HepG2 (cell line): ENCODE results near the gene FGF19. TPM values are rescaled to one million over a fixed set of nuclear protein-coding genes. Genes with fewer than 3 reads are reported as not detected.

ENCODE experiments used
- FLYWCH1 ChIP-seq: sonication (generic); formaldehyde crosslinking; IDR thresholded peaks from 2 replicates; pipeline ENCODE4 v1.8.1; 2023; ENCODE audit warnings: mild to moderate bottlenecking, missing genetic modification reagents
- FOXA1 ChIP-seq, 2 experiments: fragments of 450-650 bp in 1 of 2; sonication (generic) in 1 of 2; formaldehyde crosslinking in 1 of 2; IDR thresholded peaks; 2 replicates each; pipeline versions ENCODE4 v1.4.0 to v1.6.1; 2016 to 2020; ENCODE audit warnings: missing genetic modification reagents in 1 of 2
- GATAD1 ChIP-seq: IDR thresholded peaks from 2 replicates; pipeline ENCODE4 v1.6.1; 2016; ENCODE audit warnings: missing genetic modification reagents, missing compliant biosample characterization
- HNRNPLL ChIP-seq: fragments of 200-400 bp; formaldehyde crosslinking; IDR thresholded peaks from 2 replicates; pipeline ENCODE4 v1.6.1; 2017; ENCODE audit warnings: mild to moderate bottlenecking, low read depth, low read length; ENCODE audit not compliant: poor library complexity, severe bottlenecking
- NFIC ChIP-seq: IDR thresholded peaks from 2 replicates; pipeline ENCODE4 v1.6.1; 2012; ENCODE audit warnings: mild to moderate bottlenecking, low read length, inconsistent platforms
- NRL ChIP-seq: sonication (generic); formaldehyde crosslinking; IDR thresholded peaks from 2 replicates; pipeline ENCODE4 v1.5.0; 2020; ENCODE audit warnings: missing genetic modification reagents, mild to moderate bottlenecking, moderate library complexity, borderline replicate concordance
- PRMT3 ChIP-seq: sonication (generic); formaldehyde crosslinking; IDR thresholded peaks from 2 replicates; pipeline ENCODE4 v1.8.1; 2022; ENCODE audit warnings: low read depth, mild to moderate bottlenecking, moderate library complexity, missing genetic modification reagents, borderline replicate concordance
- SP5 ChIP-seq: IDR thresholded peaks from 2 replicates; pipeline ENCODE4 v1.6.1; 2016; ENCODE audit warnings: low read depth, borderline replicate concordance
- ZNF136 ChIP-seq: sonication (generic); formaldehyde crosslinking; IDR thresholded peaks from 2 replicates; pipeline ENCODE4 v1.8.1; 2022; ENCODE audit warnings: low read depth, mild to moderate bottlenecking, moderate library complexity, missing genetic modification reagents
- ZNF282 ChIP-seq: fragments of 450-650 bp; IDR thresholded peaks from 2 replicates; pipeline ENCODE4 v1.6.1; 2018; ENCODE audit not compliant: partially characterized antibody
- ZNF383 ChIP-seq: sonication (generic); formaldehyde crosslinking; IDR thresholded peaks from 2 replicates; pipeline ENCODE4 v1.4.0; 2020; ENCODE audit warnings: missing genetic modification reagents, mild to moderate bottlenecking, borderline replicate concordance
- ZNF446 ChIP-seq: sonication (generic); formaldehyde crosslinking; IDR thresholded peaks from 2 replicates; pipeline ENCODE4 v1.5.0; 2020; ENCODE audit warnings: mild to moderate bottlenecking, missing genetic modification reagents
- ZNF713 ChIP-seq: sonication (generic); formaldehyde crosslinking; IDR thresholded peaks from 2 replicates; pipeline ENCODE4 v1.4.0; 2020; ENCODE audit warnings: mild to moderate bottlenecking, missing genetic modification reagents
- ZNF891 ChIP-seq: sonication (generic); formaldehyde crosslinking; IDR thresholded peaks from 2 replicates; pipeline ENCODE4 v1.5.0; 2020; ENCODE audit warnings: mild to moderate bottlenecking, missing genetic modification reagents
- polyA plus RNA-seq, 8 experiments: library from polyadenylated mRNA; depleted of rRNA in 3 of 8; stranded (reverse) in 7 of 8; unstranded in 1 of 8; fragments of >200 nt; fragmentation: Illumina TruSeq in 4 of 8; extraction: Trizol in 4 of 8; gene quantifications; 2 replicates each; pipeline versions ENCODE4 v1.2.1 to v1.2.3, GENCODE V29; 2011 to 2016; ENCODE audit warnings: low read depth in 4 of 8, missing spikeins in 1 of 8, mixed read lengths in 1 of 8; ENCODE audit not compliant: insufficient read depth in 1 of 8
- total RNA-seq, 5 experiments: library from RNA; depleted of rRNA; stranded (reverse); fragments of >200 nt; fragmentation: Illumina TruSeq; extraction: Trizol; gene quantifications; 2 replicates each; pipeline ENCODE4 v1.2.3, GENCODE V29; 2016; ENCODE audit warnings: low read depth in 1 of 5
- TF ChIP-seq, protein P1 (sequence below): sonication (generic); formaldehyde crosslinking; IDR thresholded peaks from 2 replicates; pipeline ENCODE4 v1.4.0; 2020; ENCODE audit warnings: mild to moderate bottlenecking, missing genetic modification reagents
- TF ChIP-seq, protein P2 (sequence below): sonication (generic); formaldehyde crosslinking; IDR thresholded peaks from 2 replicates; pipeline ENCODE4 v1.8.1; 2023; ENCODE audit warnings: mild to moderate bottlenecking, moderate library complexity, missing genetic modification reagents
- TF ChIP-seq, protein P3 (sequence below): sonication (generic); formaldehyde crosslinking; IDR thresholded peaks from 2 replicates; pipeline ENCODE4 v1.8.0; 2023; ENCODE audit warnings: mild to moderate bottlenecking, missing genetic modification reagents
- TF ChIP-seq, protein P4 (sequence below): sonication (generic); formaldehyde crosslinking; IDR thresholded peaks from 2 replicates; pipeline ENCODE4 v1.4.0; 2020; ENCODE audit warnings: missing genetic modification reagents
- TF ChIP-seq, protein P5 (sequence below): sonication (generic); formaldehyde crosslinking; IDR thresholded peaks from 2 replicates; pipeline ENCODE4 v1.4.0; 2020; ENCODE audit warnings: missing genetic modification reagents
- TF ChIP-seq, protein P6 (sequence below): IDR thresholded peaks from 2 replicates; pipeline ENCODE4 v1.6.1; 2016; ENCODE audit warnings: missing biosample characterization, missing genetic modification reagents, low read depth
- TF ChIP-seq, protein P7 (sequence below): sonication (generic); formaldehyde crosslinking; IDR thresholded peaks from 2 replicates; pipeline ENCODE4 v1.9.0; 2021; ENCODE audit warnings: missing genetic modification reagents, borderline replicate concordance

Gene FGF19
- total and polyA plus RNA-seq, 2 of the 13 experiments (the other 11 are each of a cell fraction or from before 2014, with no cell fraction given) = 0.07 TPM; not detected in 1

DNA sequence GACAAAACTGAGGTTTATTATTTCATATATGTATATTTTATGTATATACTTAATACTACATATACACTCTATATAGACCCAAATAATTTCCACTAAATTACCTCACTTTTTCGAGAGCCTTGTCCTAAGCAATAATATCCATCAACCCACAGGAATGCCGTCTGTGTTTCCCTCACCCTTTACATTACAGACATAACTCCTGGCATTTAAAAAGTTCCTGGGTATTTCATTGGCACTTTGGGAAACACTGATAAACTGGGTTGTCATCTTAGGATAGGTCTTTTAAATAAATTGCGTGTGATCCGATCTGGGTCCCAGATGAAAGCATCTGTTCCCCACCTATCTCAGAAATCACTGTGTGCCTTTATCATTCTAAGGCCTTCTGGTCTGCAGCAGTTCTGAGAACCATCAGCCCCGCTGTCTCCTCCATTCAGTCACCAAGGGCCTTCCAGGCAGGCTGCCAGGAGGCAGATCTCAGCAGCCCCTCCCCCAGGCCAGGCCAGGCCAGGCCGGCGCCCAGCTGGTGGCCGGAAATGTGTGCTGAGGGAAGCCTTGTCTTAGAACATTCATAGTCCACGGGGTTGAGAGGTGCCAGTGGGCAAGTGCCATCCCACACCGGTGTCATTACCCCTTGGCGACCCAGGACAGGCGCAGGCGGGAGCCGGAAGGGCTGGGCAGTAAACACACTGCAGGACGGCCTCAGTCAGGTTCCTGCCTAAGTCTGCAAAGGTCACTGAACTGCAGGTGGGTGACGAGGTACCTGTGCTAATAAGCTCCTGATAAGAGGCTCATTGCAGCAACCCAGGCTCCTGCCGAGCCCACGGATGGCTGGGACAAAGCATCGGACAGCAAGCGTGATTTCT lies 3.3 kb downstream of the FGF19 start (continued):
- TF ChIP-seq, protein P1, sequence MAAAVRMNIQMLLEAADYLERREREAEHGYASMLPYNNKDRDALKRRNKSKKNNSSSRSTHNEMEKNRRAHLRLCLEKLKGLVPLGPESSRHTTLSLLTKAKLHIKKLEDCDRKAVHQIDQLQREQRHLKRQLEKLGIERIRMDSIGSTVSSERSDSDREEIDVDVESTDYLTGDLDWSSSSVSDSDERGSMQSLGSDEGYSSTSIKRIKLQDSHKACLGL (CRISPR knock-in tag) = 0 out of 2 replicates have a peak, but pooled peaks have one; percentile 51
- TF ChIP-seq, protein P2, sequence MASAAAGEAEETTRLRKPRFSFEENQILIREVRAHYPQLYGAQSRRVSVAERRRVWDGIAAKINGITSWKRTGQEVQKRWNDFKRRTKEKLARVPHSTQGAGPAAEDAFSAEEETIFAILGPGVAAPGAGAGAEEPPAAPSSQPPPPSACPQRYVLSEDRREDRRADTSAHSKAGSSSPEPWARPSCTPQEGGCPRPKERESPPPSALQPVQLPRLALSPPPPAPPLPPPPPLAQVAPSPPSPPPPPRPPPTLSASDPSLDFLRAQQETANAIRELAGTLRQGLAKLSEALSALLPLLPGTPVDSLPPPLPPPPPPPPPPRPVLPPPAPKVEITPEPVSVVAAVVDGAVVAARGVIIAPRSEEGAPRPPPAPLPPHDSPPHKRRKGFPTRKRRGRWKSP (CRISPR knock-in tag) = 0 out of 2 replicates have a peak, but pooled peaks have one; percentile 62
- peak; percentile 61; the same call in 1 of the 2 replicates for TF ChIP-seq NRL (CRISPR knock-in tag)
- TF ChIP-seq FOXA1 (IDR thresholded peaks at IDR 0.05) = no peak
- TF ChIP-seq FOXA1 (CRISPR knock-in tag; IDR thresholded peaks at IDR 0.05) = peak; percentile 48; the same call in 1 of the 2 replicates
- TF ChIP-seq, protein P3, sequence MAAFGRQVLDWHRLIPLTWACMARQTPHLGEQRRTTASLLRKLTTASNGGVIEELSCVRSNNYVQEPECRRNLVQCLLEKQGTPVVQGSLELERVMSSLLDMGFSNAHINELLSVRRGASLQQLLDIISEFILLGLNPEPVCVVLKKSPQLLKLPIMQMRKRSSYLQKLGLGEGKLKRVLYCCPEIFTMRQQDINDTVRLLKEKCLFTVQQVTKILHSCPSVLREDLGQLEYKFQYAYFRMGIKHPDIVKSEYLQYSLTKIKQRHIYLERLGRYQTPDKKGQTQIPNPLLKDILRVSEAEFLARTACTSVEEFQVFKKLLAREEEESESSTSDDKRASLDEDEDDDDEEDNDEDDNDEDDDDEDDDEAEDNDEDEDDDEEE (CRISPR knock-in tag) = no peak
- no peak for TF ChIP-seq SP5 (CRISPR knock-in tag)
- TF ChIP-seq ZNF446 = no peak
- no peak for TF ChIP-seq ZNF136 (CRISPR knock-in tag)
- TF ChIP-seq FLYWCH1 = no peak
- TF ChIP-seq, protein P4, sequence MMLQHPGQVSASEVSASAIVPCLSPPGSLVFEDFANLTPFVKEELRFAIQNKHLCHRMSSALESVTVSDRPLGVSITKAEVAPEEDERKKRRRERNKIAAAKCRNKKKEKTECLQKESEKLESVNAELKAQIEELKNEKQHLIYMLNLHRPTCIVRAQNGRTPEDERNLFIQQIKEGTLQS (CRISPR knock-in tag) = peak; percentile 20; the same call in 1 of the 2 replicates
- no peak for TF ChIP-seq NFIC
- no peak for TF ChIP-seq ZNF383 (CRISPR knock-in tag)
- TF ChIP-seq, protein P5, sequence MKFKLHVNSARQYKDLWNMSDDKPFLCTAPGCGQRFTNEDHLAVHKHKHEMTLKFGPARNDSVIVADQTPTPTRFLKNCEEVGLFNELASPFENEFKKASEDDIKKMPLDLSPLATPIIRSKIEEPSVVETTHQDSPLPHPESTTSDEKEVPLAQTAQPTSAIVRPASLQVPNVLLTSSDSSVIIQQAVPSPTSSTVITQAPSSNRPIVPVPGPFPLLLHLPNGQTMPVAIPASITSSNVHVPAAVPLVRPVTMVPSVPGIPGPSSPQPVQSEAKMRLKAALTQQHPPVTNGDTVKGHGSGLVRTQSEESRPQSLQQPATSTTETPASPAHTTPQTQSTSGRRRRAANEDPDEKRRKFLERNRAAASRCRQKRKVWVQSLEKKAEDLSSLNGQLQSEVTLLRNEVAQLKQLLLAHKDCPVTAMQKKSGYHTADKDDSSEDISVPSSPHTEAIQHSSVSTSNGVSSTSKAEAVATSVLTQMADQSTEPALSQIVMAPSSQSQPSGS = peak; percentile 50
- peak; percentile 40 for TF ChIP-seq HNRNPLL
- TF ChIP-seq GATAD1 (CRISPR knock-in tag) = peak; percentile 38; the same call in 1 of the 2 replicates
- TF ChIP-seq PRMT3 = no peak
- TF ChIP-seq ZNF713 = no peak
- TF ChIP-seq, protein P6, sequence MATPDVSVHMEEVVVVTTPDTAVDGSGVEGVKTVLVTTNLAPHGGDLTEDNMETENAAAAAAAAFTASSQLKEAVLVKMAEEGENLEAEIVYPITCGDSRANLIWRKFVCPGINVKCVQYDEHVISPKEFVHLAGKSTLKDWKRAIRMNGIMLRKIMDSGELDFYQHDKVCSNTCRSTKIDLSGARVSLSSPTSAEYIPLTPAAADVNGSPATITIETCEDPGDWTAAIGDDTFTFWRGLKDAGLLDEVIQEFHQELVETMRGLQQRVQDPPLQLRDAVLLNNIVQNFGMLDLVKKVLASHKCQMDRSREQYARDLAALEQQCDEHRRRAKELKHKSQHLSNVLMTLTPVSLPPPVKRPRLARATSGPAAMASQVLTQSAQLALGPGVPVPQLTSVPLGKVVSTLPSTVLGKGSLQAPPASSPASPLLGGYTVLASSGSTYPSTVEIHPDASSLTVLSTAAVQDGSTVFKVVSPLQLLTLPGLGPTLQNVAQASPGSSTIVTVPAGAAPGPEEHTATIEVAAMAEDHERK (CRISPR knock-in tag) = no peak
- TF ChIP-seq ZNF282 = no peak
- TF ChIP-seq ZNF891 = no peak
- TF ChIP-seq, protein P7, sequence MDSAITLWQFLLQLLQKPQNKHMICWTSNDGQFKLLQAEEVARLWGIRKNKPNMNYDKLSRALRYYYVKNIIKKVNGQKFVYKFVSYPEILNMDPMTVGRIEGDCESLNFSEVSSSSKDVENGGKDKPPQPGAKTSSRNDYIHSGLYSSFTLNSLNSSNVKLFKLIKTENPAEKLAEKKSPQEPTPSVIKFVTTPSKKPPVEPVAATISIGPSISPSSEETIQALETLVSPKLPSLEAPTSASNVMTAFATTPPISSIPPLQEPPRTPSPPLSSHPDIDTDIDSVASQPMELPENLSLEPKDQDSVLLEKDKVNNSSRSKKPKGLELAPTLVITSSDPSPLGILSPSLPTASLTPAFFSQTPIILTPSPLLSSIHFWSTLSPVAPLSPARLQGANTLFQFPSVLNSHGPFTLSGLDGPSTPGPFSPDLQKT (CRISPR knock-in tag) = no peak
